Thyroid gland (tissue), 4 donors: ENCODE results near the gene ZKSCAN1. TPM values are rescaled to one million over a fixed set of nuclear protein-coding genes. Genes with fewer than 3 reads are reported as not detected.

ENCODE experiments used
- DNase-seq, 2 donors: peaks; one replicate each; pipeline ENCODE4 v3.0.0-alpha.2; 2019
- H3K27ac ChIP-seq, 3 donors: fragments of 200-600 bp; sonication (generic); 1 replicate in 2 of 3; 2 replicates in 1 of 3; pipeline ENCODE4 v1.5.1; 2016 to 2019; ENCODE audit warnings: mild to moderate bottlenecking in 1 of 3, moderate library complexity in 1 of 3
- H3K27me3 ChIP-seq: fragments of 200-600 bp; sonication (generic); one replicate; pipeline ENCODE4 v1.5.1; 2019
- H3K36me3 ChIP-seq, 2 donors: fragments of 200-600 bp; sonication (generic); one replicate each; pipeline ENCODE4 v1.5.1; 2016 to 2019
- H3K4me1 ChIP-seq, 2 donors: fragments of 200-600 bp; sonication (generic); one replicate each; pipeline ENCODE4 v1.5.1; 2017 to 2019
- H3K4me3 ChIP-seq, 3 donors: fragments of 200-600 bp; sonication (generic); replicated peaks in 1 of 3; 1 replicate in 2 of 3; 2 replicates in 1 of 3; pipeline ENCODE4 v1.5.1; 2016; ENCODE audit warnings: mild to moderate bottlenecking in 1 of 3
- H3K9me3 ChIP-seq: fragments of 200-600 bp; sonication (generic); one replicate; pipeline ENCODE4 v1.5.1; 2017
- POLR2A ChIP-seq, 2 donors: fragments of 450-650 bp; IDR thresholded peaks; one replicate each; pipeline ENCODE4 v1.6.1; 2017; ENCODE audit warnings: antibody characterized with exemption in 2 of 2, mild to moderate bottlenecking in 2 of 2, moderate library complexity in 1 of 2
- WGBS, 2 donors: methylation state at CpG; one replicate each; pipeline ENCODE4 v1.1.5; 2017; 5-methylcytosine and 5-hydroxymethylcytosine counted together
- intact Hi-C: fragments of 100-400 bp; cut with DNase I; formaldehyde crosslinking; loops from one replicate; pipeline ENCODE4 v1.15.1; 2023
- total RNA-seq, 4 donors: library from RNA; depleted of rRNA; stranded (reverse); fragments of >200 nt; gene quantifications; one replicate each; pipeline ENCODE4 v1.2.3, GENCODE V29; 2016
- TF ChIP-seq, protein P1 (sequence below), 6 experiments: fragments of 200-600 bp in 3 of 6; fragments of 450-650 bp in 3 of 6; sonication (generic) in 3 of 6; IDR thresholded peaks; one replicate each; pipeline ENCODE4 v1.5.1; 2016 to 2019; ENCODE audit warnings: antibody characterized with exemption in 6 of 6, mild to moderate bottlenecking in 2 of 6, inconsistent platforms in 1 of 6, moderate library complexity in 1 of 6

The ZKSCAN1 gene
- total RNA-seq, 4 donors from 2014 or later: 34.0 to 41.4 (median 35.3) TPM

DNA sequence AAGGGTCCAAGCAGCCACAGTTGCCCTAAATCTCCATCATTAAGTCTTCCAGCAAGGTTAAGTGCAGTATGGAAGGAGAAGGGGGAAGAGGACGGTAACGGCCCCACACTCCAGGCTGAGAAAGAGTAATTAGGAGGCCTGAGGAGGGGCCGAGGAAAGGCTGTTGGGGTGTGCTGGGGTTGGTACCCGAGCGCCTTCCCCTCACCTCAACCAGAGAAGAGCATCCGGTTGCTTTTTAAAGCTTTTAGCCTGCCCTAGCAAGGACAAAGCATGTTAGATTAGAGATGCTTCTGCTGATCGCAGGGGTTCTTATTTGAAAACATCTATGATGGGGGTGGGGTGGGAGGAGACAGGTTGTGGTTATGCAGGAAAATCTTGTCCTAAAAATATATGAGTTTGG is 25.2 kb downstream of the ZKSCAN1 start:
- Histone ChIP-seq H3K9me3 (no peaks in the 10 kb centered on the region), H3K36me3 (peaks cover 0 to 3% of the 10 kb centered on the region in 2 donors), H3K4me1 (no peaks in the 10 kb centered on the region), H3K4me3 (no peak overlapping the region), H3K27ac (no peak overlapping the region), H3K27me3 (no peaks in the 10 kb centered on the region)
- no peak for DNase-seq
- 78 to 86% methylated on average over 7 of the region's 7 CpGs for WGBS, 2 donors
- no peak for TF ChIP-seq POLR2A (IDR thresholded peaks at IDR 0.05)
- TF ChIP-seq, protein P1, sequence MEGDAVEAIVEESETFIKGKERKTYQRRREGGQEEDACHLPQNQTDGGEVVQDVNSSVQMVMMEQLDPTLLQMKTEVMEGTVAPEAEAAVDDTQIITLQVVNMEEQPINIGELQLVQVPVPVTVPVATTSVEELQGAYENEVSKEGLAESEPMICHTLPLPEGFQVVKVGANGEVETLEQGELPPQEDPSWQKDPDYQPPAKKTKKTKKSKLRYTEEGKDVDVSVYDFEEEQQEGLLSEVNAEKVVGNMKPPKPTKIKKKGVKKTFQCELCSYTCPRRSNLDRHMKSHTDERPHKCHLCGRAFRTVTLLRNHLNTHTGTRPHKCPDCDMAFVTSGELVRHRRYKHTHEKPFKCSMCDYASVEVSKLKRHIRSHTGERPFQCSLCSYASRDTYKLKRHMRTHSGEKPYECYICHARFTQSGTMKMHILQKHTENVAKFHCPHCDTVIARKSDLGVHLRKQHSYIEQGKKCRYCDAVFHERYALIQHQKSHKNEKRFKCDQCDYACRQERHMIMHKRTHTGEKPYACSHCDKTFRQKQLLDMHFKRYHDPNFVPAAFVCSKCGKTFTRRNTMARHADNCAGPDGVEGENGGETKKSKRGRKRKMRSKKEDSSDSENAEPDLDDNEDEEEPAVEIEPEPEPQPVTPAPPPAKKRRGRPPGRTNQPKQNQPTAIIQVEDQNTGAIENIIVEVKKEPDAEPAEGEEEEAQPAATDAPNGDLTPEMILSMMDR (IDR thresholded peaks at IDR 0.05): no peak
- intact Hi-C loops: no loop called here

GRCh38 chr7:100044718-100045117 is 29.3 kb downstream of the ZKSCAN1 start:
- 60 to 81% methylated on average over 6 of the region's 6 CpGs for whole genome bisulfite sequencing, 2 donors
- DNase-seq: no peak
- no peak for TF ChIP-seq POLR2A (IDR thresholded peaks at IDR 0.05)

GRCh38 chr7:100048680-100049079 is 33.3 kb downstream of the ZKSCAN1 start:
- no peaks in the 10 kb centered on the region for H3K9me3 ChIP-seq
- H3K4me3 ChIP-seq: no peak overlapping the region
- H3K27me3 ChIP-seq: no peaks in the 10 kb centered on the region
- intact Hi-C loops: loop anchor here (5.0 kb wide), 1 partner anchor 49 kb away; no protein-coding TSS in a partner anchor
- DNase-seq: no peak
- peaks cover 4 to 12% of the 10 kb centered on the region in 2 donors for H3K4me1 ChIP-seq
- H3K36me3 ChIP-seq: no peaks in the 10 kb centered on the region
- H3K27ac ChIP-seq: no peak overlapping the region
- no peak for TF ChIP-seq POLR2A (IDR thresholded peaks at IDR 0.05)
- TF ChIP-seq, protein P1 (IDR thresholded peaks at IDR 0.05): no peak
- WGBS, 2 donors: 90 to 93% methylated on average over 4 of the region's 4 CpGs

More at GRCh38 chr7:100044718-100045117, 29.3 kb downstream of the ZKSCAN1 start:
- Histone ChIP-seq H3K4me3 (no peak overlapping the region), H3K9me3 (no peaks in the 10 kb centered on the region), H3K4me1 (peaks cover 4 to 5% of the 10 kb centered on the region in 2 donors), H3K27me3 (no peaks in the 10 kb centered on the region), H3K27ac (no peak overlapping the region), H3K36me3 (no peaks in the 10 kb centered on the region)
- intact Hi-C loops: loop anchor here (5.0 kb wide), 1 partner anchor 53 kb away; no protein-coding TSS in a partner anchor

GRCh38 chr7:100049441-100050291 is 34.3 kb downstream of the ZKSCAN1 start, which contains the start of gene ZSCAN21:
ZSCAN21 (plus strand) TSS chr7:100049774; CDS start chr7:100057007, 7,233 bp downstream.
- DNase-seq: peak; percentile 79 to 80
- no peaks in the 10 kb centered on the region for H3K27me3 ChIP-seq
- peak within 1 kb of the TSS; percentile 89 to 96 (median 96) for H3K27ac ChIP-seq
- intact Hi-C loops: loop anchor here (5.0 kb wide), 1 partner anchor 48 kb away; no protein-coding TSS in a partner anchor
- WGBS, 2 donors: 0 to 1% methylated on average over 16 to 39 of the region's 47 CpGs
- peaks cover 4 to 12% of the 10 kb centered on the region in 2 donors for H3K4me1 ChIP-seq
- H3K36me3 ChIP-seq: no peaks in the 10 kb centered on the region
- H3K9me3 ChIP-seq: no peaks in the 10 kb centered on the region
- TF ChIP-seq, protein P1 (IDR thresholded peaks at IDR 0.05): peak in 2 of 6 experiments; percentile 14 to 25
- peak in 1 of 2 donors; percentile 67 for TF ChIP-seq POLR2A (IDR thresholded peaks at IDR 0.05)
- peak within 1 kb of the TSS; percentile 50 to 56 (median 52) for H3K4me3 ChIP-seq

GRCh38 chr7:100051611-100052010 is 36.2 kb downstream of the ZKSCAN1 start:
- Histone ChIP-seq H3K4me1 (peaks cover 4 to 12% of the 10 kb centered on the region in 2 donors), H3K27me3 (no peaks in the 10 kb centered on the region), H3K9me3 (no peaks in the 10 kb centered on the region), H3K27ac (no peak overlapping the region), H3K36me3 (no peaks in the 10 kb centered on the region), H3K4me3 (no peak overlapping the region)
- 81 to 99% methylated on average over 3 of the region's 3 CpGs for WGBS, 2 donors
- no peak for TF ChIP-seq POLR2A (IDR thresholded peaks at IDR 0.05)
- TF ChIP-seq, protein P1 (IDR thresholded peaks at IDR 0.05): no peak
- no peak for DNase-seq
- intact Hi-C loops: no loop called here
